Endothelial cell of umbilical vein (primary cell): Measurements from ENCODE around the gene CDH7. TPM values are rescaled to one million over a fixed set of nuclear protein-coding genes. Genes with fewer than 3 reads are reported as not detected.

Experiments used
- BruUV-seq: library from RNA; stranded (reverse); fragments of 400-500 nt; replicated peaks from 2 replicates; lab custom pipeline; 2021; lab: Mats Ljungman, UMichigan
- CTCF ChIA-PET: fragments of 300-600, 350-600 bp; sonication (Branson Sonifier 250); formaldehyde crosslinking; loops from one replicate; lab custom pipeline; 2021; ENCODE audit warnings: antibody characterized with exemption, inconsistent platforms; lab: Charles Lee
- POLR2A ChIA-PET: fragments of 300-600, 350-600 bp; sonication (Branson Sonifier 250); formaldehyde crosslinking; loops from one replicate; lab custom pipeline; 2021; ENCODE audit warnings: antibody characterized with exemption, inconsistent platforms; lab: Charles Lee
- DNase-seq: peaks from one replicate; pipeline ENCODE4 v3.0.0-alpha.2; 2011; ENCODE audit warnings: low read depth, low spot score
- FAIRE-seq: peaks from 2 replicates; lab custom pipeline; 2011; peaks lifted over from hg19 to GRCh38; lab: Jason Lieb, UNC
- H2AFZ ChIP-seq: 2 replicates; pipeline ENCODE4 v1.6.0; 2012; ENCODE audit warnings: low read depth, low read length, control low read depth, inconsistent platforms
- H3K27ac ChIP-seq: 2 replicates; pipeline ENCODE4 v1.5.1; 2011; ENCODE audit warnings: low read depth, mild to moderate bottlenecking, control low read depth, low read length, moderate library complexity; ENCODE audit not compliant: insufficient read depth
- H3K27me3 ChIP-seq, 2 experiments: 2 replicates each; pipeline versions ENCODE4 v1.6.0 to v1.6.1; 2011; ENCODE audit warnings: low read length in 2 of 2, mixed read lengths in 1 of 2; ENCODE audit not compliant: control insufficient read depth in 2 of 2, insufficient read depth in 2 of 2
- H3K36me3 ChIP-seq, 2 experiments: 2 replicates in 1 of 2; 3 replicates in 1 of 2; pipeline ENCODE4 v1.5.1; 2011; ENCODE audit warnings: low read length in 2 of 2, mild to moderate bottlenecking in 1 of 2, moderate library complexity in 1 of 2; ENCODE audit not compliant: control insufficient read depth in 2 of 2, insufficient read depth in 2 of 2; ENCODE audit errors: extremely low read depth in 1 of 2
- H3K4me1 ChIP-seq: 3 replicates; pipeline ENCODE4 v1.5.1; 2011; ENCODE audit warnings: mild to moderate bottlenecking, low read length; ENCODE audit not compliant: control insufficient read depth, insufficient read depth; ENCODE audit errors: extremely low read depth
- H3K4me2 ChIP-seq: 2 replicates; pipeline ENCODE4 v1.6.1; 2011; ENCODE audit warnings: low read length, control low read depth, mixed read lengths; ENCODE audit not compliant: insufficient read depth
- H3K4me3 ChIP-seq, 3 experiments: fragments of 200-600 bp in 1 of 3; sonication (generic), shearing (Covaris generic) in 1 of 3; replicated peaks in 1 of 3; 2 replicates each; pipeline ENCODE4 v1.5.1; 2011 to 2016; ENCODE audit warnings: control low read depth in 3 of 3, low read length in 3 of 3, mild to moderate bottlenecking in 2 of 3, inconsistent platforms in 1 of 3, low read depth in 1 of 3, moderate library complexity in 1 of 3; ENCODE audit not compliant: insufficient read depth in 1 of 3
- H3K79me2 ChIP-seq: 2 replicates; pipeline ENCODE4 v1.6.0; 2012; ENCODE audit warnings: low read length, inconsistent platforms; ENCODE audit not compliant: control insufficient read depth, insufficient read depth
- H3K9ac ChIP-seq: replicated peaks from 2 replicates; pipeline ENCODE3; 2011; ENCODE audit warnings: low read length, control low read depth; ENCODE audit not compliant: insufficient read depth; ENCODE audit errors: extremely low read depth
- H3K9me1 ChIP-seq: replicated peaks from 3 replicates; pipeline ENCODE4 v1.6.0; 2011; ENCODE audit warnings: mild to moderate bottlenecking, low read length; ENCODE audit not compliant: control insufficient read depth, insufficient read depth; ENCODE audit errors: extremely low read depth
- H3K9me3 ChIP-seq: replicated peaks from 2 replicates; pipeline ENCODE4 v1.5.1; 2012; ENCODE audit warnings: low read length, inconsistent platforms; ENCODE audit not compliant: control insufficient read depth, insufficient read depth
- H4K20me1 ChIP-seq: replicated peaks from 2 replicates; pipeline ENCODE3; 2011; ENCODE audit warnings: mild to moderate bottlenecking, low read length; ENCODE audit not compliant: control insufficient read depth, insufficient read depth; ENCODE audit errors: extremely low read depth
- EZH2 ChIP-seq: IDR thresholded peaks from 2 replicates; pipeline ENCODE4 v1.6.1; 2012; ENCODE audit warnings: borderline replicate concordance, low read depth, mild to moderate bottlenecking, moderate library complexity, low read length, inconsistent platforms; ENCODE audit not compliant: severe bottlenecking
- JUN ChIP-seq: IDR thresholded peaks from 2 replicates; pipeline ENCODE4 v1.6.1; 2011; ENCODE audit warnings: borderline replicate concordance, low read depth; ENCODE audit not compliant: insufficient read length, insufficient read depth
- POLR2AphosphoS5 ChIP-seq: IDR thresholded peaks from 2 replicates; pipeline ENCODE4 v1.6.1; 2012; ENCODE audit warnings: low read depth, mild to moderate bottlenecking, control low read depth, low read length, moderate library complexity; ENCODE audit not compliant: insufficient read depth
- dilution Hi-C: fragments of 300-500 bp; cut with MboI; formaldehyde crosslinking; loops from one replicate; pipeline ENCODE4 v1.15.0; 2019; ENCODE audit warnings: low sequenced_read_pairs; ENCODE audit not compliant: extremely low pct_ligation_motif_present
- intact Hi-C: fragments of 100-400 bp; cut with micrococcal nuclease; formaldehyde crosslinking; loops from one replicate; pipeline ENCODE4 v1.10.0; 2022
- polyA plus RNA-seq, 4 experiments: library from polyadenylated mRNA; depleted of rRNA in 3 of 4; stranded (reverse) in 3 of 4; unstranded in 1 of 4; fragments of >200 nt; gene quantifications; 2 replicates each; pipeline versions ENCODE4 v1.2.1 to v1.2.3, GENCODE V29; 2011 to 2012; ENCODE audit warnings: missing spikeins in 1 of 4
- total RNA-seq: library from RNA; stranded (reverse); gene quantifications from 2 replicates; pipeline ENCODE4 v1.2.3, GENCODE V29; 2021
- TF ChIP-seq, protein P1 (sequence below), 2 donors: IDR thresholded peaks; 1 replicate in 1 of 2; 2 replicates in 1 of 2; pipeline ENCODE4 v1.5.1; 2011; ENCODE audit warnings: low read length in 2 of 2, mild to moderate bottlenecking in 2 of 2, moderate library complexity in 2 of 2, control low read depth in 1 of 2, inconsistent platforms in 1 of 2, low read depth in 1 of 2; ENCODE audit not compliant: insufficient read depth in 1 of 2; ENCODE audit errors: extremely low read depth in 1 of 2

The CDH7 gene
- total and polyA plus RNA-seq, 2 donors (not counting 3 experiments of a cell fraction or from before 2014, with no cell fraction given): not detected

DNA sequence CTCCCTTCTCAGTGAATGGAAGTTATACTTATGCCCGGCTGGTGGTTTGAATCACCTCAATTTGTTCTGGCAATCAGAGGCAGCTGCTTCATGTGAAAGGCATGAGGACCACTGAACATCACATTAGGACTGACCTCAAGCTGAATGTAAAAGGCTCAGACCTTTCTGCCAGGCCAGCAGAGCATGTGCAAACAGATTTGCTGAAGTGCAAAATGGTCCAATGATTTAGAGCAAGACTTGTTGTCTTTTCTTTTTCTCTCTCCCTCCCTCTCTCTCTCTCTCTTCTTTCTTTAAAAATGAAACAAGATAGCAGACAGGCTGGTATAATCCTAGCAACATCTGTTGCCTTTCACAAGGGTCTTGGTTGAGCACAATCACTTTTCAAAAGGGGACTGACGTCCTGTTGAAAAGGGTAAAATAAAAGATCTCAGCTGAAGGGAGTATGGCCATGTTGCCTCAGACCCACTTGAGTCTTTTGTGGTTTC, 13.3 kb upstream of the CDH7 start:
- H3K9ac ChIP-seq: no peak overlapping the region
- H3K27ac ChIP-seq: no peak overlapping the region
- dilution Hi-C loops (no loop called here), intact Hi-C loops (no loop called here)
- POLR2A ChIA-PET: no interaction called here
- no peak overlapping the region for H3K4me3 ChIP-seq
- H3K36me3 ChIP-seq: no peaks in the 10 kb centered on the region
- H3K27me3 ChIP-seq: no peaks in the 10 kb centered on the region
- H3K79me2 ChIP-seq: no peaks in the 10 kb centered on the region
- TF ChIP-seq JUN (no peak), EZH2 (no peak)
- TF ChIP-seq, protein P1, sequence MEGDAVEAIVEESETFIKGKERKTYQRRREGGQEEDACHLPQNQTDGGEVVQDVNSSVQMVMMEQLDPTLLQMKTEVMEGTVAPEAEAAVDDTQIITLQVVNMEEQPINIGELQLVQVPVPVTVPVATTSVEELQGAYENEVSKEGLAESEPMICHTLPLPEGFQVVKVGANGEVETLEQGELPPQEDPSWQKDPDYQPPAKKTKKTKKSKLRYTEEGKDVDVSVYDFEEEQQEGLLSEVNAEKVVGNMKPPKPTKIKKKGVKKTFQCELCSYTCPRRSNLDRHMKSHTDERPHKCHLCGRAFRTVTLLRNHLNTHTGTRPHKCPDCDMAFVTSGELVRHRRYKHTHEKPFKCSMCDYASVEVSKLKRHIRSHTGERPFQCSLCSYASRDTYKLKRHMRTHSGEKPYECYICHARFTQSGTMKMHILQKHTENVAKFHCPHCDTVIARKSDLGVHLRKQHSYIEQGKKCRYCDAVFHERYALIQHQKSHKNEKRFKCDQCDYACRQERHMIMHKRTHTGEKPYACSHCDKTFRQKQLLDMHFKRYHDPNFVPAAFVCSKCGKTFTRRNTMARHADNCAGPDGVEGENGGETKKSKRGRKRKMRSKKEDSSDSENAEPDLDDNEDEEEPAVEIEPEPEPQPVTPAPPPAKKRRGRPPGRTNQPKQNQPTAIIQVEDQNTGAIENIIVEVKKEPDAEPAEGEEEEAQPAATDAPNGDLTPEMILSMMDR (IDR thresholded peaks at IDR 0.05; ENCODE audit: extremely low read depth in 1 of 2, insufficient read depth in 1 of 2, low read depth in 1 of 2, low read length in 2 of 2): no peak
- no peak overlapping the region for H3K4me2 ChIP-seq
- H3K9me1 ChIP-seq: no peaks in the 10 kb centered on the region
- no peaks in the 10 kb centered on the region for H4K20me1 ChIP-seq
- no peaks in the 10 kb centered on the region for H3K9me3 ChIP-seq
- H2AFZ ChIP-seq: no peak overlapping the region
- CTCF ChIA-PET: no interaction called here
- BruUV-seq: no TSS peak
- FAIRE-seq (no peak), DNase-seq (no peak)
- H3K4me1 ChIP-seq: no peaks in the 10 kb centered on the region

DNA sequence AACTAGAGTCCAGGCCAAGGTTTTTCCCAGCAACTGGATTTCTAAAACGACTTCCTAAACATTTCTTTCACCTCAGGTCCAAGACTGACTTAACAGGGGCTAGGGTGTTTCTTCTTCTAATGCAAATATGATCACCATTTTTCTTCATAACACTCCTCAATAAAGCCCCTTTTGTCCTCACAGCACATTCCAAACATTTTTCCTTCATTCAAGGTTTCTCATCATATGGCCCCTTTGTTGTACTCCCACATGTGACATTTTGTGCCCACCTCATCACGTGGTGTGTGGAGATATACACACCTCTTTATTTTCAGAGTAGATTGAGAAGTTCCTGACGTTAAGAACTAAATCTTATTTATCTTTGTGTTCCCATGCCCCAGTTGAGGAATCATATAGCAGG, 3.9 kb upstream of the CDH7 start:
- intact Hi-C loops (no loop called here), dilution Hi-C loops (no loop called here)
- Histone ChIP-seq H4K20me1 (no peaks in the 10 kb centered on the region), H3K4me2 (no peak overlapping the region), H3K9ac (no peak overlapping the region), H3K9me1 (no peaks in the 10 kb centered on the region), H3K4me3 (no peak overlapping the region), H3K79me2 (no peaks in the 10 kb centered on the region), H3K4me1 (no peaks in the 10 kb centered on the region), H3K27me3 (peaks cover 0 to 2% of the 10 kb centered on the region in 2 experiments), H3K36me3 (no peaks in the 10 kb centered on the region), H2AFZ (no peak overlapping the region), H3K9me3 (no peaks in the 10 kb centered on the region), H3K27ac (no peak overlapping the region)
- ChIA-PET POLR2A (no interaction called here), CTCF (no interaction called here)
- DNase-seq: no peak
- no peak for FAIRE-seq
- BruUV-seq: no TSS peak
- TF ChIP-seq JUN (no peak), POLR2AphosphoS5 (no peak), EZH2 (no peak)
